Hippocampal formation (tissue), 2 donors: ENCODE data around the gene SLX4IP.

Experiments used
- DNase-seq, 2 donors: peaks; one replicate each; lab custom pipeline; 2025; lab: John Stamatoyannopoulos, UW

SLX4IP gene

DNA sequence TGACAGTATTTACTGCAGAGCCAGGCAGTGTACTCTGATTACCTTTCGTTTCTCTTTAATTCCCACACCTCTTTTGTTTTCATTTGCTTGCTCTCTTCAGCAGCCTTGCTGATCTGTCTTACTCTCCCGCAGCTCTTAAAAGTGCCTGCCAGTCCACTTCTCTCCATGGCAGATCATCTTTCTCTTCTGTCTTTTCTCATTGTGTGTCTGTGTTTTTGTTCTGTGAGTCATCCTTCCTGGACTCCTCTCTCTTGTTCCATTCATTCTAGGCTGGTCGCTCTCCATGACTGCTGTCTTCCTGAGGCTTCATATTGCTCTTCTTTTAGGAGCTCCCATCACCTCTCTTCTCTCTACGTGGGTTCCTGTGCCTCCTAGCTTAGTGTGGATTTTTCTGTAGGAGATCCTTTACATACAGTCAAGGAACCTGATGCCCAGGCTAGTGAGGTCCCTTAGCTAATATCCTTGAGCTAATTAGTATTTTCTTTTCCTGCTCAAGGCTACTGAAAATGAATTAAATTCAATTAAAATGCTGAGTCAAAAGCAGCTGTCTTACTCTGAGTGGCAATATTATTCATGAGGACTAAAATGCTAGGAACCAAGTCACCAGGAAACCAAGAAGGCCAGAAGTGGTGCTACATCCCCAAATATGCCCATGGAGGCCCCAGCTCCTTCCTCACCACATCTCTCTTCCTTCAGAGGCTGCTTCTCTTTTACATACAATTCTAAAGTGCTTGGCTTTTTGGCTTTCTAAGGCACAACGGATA, 86.1 kb downstream of the SLX4IP start:
- DNase-seq, result no peak

DNA sequence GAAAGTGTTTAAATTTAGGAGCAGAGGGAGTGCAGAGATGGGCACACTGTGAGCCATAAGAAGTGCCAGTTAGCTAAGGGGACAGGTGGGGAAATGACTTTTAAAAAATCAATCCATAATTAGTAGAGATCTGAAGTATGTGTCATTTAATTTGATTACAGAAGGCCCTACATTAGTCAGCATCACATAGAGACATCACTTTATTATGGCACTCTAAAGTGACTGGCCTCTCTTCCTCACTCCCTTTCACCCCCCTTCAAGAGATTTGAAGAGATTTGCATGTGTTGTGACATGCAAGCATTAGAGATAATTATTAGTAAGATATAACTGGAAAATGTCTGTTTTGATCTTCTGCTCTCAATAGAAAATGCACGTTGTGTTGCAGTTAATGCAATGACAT, 86.7 kb downstream of the SLX4IP start:
- DNase-seq, result no peak

DNA sequence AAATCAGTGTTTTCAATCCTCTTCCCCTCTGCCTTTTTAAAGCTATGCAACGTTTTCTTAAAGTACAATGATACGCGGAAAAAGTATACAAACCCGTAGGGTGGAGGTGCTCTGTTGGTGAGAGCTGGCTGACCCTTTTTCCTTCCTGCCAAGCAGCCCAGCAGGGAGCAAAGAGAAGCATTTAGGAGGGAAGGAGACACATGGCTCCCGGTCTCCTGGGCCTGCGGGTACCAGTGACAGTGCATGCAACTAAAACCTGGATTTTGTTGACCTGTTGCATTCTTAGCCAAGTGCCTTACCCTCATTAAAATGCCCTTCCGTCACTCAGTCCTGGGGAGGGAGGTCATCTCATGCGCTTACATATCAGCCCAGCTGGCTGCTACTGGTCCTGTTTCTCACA, 87.2 kb downstream of the SLX4IP start:
- DNase-seq, result no peak

DNA sequence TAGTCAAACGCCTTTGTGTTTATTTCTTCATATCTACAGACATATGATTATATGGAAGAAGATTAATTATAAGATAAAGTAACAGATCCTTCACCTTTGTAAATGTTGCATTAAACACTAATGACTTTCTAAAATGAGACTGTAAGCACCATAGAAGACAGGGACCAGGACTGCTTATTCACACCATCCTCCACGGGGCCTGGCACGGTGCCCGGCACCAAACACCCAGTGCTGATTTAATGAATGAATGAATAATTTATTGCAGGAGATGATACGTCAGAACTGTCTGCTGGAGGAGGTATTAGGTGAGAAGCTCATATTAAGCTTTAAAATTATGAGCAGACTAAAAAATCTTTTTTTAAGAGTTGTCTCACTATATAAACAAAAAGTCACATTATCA, 88.3 kb downstream of the SLX4IP start:
- DNase-seq, result no peak

DNA sequence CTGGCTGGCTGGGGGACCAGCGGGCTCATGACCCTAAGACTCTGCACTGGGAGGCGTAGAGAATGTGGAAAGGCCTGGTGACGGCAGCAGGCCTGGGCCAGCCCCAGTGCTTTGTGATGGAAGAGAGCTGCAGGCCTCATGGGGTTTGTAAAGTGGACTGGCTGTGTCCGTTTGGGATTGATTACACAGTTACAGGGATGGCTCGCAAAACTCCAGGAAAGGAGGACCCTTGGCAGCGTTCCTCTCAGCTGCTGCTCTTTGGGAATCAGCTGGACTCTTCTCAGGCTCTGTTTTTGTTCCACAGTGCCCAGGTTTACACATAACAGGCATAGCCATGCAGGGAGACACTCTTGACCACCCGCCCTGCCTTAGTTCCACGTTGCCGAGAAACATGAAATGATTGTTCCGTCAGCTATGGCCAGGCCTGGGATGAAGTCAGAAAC, 89.0 kb downstream of the SLX4IP start:
- no peak for DNase-seq

DNA sequence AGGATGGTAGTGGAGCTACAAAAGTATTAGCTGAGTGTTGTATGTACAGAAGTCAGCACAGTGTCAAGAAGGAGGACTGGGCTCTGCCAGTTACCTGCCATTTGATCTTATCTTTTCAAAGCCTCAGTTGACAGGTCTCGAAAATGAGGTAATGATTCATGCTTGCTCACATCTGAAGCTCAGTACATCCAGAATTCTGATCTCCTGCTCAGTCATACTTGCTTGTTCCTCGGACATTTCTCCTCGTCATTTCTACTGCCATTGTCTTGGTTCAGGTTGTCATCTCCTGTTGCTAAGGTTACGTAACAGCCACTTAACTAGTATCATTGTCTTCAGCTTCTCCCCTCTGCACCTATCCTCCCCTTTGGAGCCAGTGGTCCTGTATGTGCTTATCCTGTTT, 89.5 kb downstream of the SLX4IP start:
- DNase-seq, result no peak

DNA sequence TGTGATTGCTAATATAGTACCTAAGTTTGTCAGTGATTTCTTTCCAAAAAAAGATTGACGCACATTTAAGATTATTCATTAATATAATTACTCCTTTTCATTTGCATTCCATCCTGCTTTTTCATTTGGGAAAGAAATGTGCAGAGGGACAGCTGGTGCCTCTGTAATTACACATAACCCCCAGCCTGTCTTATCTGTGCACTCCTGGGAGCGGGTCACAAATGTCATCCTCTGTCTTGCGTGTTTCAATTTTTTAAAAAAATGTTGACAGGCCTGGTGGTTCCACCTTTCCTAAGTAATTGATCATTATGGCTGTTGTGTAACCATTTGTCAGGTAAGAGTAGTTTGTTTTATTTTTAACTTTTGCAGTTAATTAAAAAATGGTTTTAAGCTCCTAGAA, 92.7 kb downstream of the SLX4IP start:
- no peak for DNase-seq

DNA sequence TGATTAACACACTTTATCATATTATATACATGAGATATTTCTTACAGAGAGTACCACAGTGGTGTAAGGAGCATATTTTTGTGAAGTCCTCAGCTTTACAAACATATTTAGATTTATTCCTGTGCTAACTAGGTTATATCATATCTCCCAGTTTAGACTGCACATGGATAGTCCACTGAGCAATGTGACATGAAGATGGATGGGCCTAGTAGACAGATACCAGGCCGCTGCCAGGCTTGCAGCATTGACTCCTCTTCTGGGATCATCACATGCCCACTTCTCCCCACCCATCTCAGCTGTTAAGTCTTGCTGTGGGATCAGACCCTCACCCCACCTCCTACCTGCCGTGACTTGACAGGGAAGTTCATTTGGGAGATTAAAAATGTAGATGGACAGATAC, 95.8 kb downstream of the SLX4IP start:
- no peak for DNase-seq

DNA sequence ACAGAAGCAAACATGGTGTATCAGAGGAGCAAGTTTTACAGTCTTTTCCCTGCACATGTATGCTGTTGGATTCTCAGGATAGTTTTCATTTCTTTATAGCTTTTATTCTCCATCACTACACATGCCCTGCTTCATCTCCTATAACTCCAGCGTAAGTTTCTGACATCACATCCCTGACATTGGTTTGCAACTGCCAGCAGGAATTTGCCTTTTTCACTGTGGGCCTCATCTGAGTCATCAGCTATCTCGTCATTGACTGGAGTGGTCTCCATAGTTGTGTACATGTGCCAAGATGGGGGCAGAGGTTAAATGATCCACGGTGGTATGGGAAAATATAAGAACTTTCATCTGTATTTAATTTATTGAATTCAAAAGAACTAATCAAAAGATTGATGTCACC, 96.7 kb downstream of the SLX4IP start:
- no peak for DNase-seq

DNA sequence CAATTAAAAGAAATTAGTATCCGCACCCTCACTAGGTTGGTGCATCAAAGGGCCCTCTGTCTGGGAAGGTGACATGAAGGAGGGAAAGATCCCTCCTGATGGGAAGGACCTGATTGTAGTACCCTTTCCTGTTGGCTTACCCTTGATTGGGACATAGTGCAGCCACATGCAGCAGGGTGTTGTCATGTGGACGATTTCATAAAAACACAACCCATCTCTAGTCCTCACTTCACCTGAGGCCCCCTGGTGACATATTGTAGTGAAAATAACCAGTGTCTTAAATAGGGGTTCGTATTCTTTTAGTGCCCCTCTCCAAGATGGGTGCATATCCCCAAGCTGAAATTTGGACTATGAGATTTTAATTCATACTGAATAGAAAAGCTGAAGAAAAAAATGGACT, 97.3 kb downstream of the SLX4IP start:
- DNase-seq, result no peak

DNA sequence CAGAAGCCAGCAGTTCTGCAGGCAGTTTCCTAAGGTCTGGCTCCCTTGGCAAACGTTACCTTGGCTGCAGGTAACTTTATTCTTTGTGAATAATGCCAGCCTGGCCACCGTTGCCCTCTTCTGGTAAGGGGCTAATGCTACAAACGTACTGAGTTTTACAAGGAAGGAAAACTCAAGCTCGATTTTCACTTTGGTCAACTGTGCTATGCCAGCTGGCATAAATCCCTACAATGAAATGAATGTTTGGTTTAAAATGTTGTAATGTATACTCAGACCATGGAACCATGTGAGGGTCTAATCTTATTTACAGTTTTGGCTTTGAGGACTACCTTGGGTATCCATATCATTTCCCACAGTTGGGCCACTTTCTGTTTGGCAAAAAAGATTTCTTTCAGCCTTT, 101.4 kb downstream of the SLX4IP start:
- no peak for DNase-seq

DNA sequence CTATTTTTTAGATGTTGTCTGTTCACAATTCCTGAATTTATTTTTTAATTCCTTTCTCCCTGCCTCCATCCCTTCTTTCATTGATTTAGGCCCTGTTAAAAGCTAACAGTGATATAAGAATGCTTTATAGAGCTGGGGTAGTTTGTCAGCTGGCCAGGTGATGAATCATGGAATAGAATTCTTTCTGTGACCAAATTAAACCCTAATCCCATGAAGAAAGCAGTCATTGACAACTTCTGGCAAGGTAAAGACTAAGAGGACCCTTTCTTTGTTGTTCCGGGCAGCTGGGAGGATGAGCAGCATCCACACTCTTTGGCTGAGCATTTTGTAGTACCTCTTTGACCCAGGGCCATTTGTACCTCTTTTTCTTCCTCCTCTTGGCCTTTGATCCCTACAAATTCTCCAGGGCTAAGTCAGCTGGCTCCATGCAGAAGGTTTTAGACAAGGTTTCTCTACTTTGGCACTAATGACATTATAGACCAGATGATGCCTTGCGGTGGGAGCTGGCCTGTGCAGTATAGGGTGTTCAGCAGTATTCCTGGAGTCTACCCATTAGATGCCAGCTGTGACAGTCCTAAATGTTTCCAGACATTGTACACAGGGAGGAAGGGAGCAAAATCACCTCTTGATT, 102.9 kb downstream of the SLX4IP start:
- DNase-seq, result no peak

DNA sequence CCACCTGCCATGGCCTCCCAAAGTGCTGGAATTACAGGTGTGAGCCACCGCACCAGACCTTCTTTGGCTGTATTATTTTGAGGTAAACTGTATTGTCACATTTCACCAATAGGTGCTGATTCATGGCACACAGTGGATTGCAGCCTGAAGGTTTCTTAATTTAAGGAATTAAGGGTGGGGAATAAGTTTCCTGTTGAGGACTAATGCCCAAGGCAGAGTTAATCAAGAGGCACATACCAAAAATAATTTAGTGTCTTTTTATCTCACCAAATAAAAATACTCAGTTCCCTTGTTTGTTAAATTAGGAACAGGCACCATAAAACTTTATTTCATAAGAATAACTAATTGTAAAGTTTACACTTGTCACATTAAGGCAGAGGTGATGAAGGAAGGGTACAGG, 103.7 kb downstream of the SLX4IP start:
- DNase-seq, result no peak

DNA sequence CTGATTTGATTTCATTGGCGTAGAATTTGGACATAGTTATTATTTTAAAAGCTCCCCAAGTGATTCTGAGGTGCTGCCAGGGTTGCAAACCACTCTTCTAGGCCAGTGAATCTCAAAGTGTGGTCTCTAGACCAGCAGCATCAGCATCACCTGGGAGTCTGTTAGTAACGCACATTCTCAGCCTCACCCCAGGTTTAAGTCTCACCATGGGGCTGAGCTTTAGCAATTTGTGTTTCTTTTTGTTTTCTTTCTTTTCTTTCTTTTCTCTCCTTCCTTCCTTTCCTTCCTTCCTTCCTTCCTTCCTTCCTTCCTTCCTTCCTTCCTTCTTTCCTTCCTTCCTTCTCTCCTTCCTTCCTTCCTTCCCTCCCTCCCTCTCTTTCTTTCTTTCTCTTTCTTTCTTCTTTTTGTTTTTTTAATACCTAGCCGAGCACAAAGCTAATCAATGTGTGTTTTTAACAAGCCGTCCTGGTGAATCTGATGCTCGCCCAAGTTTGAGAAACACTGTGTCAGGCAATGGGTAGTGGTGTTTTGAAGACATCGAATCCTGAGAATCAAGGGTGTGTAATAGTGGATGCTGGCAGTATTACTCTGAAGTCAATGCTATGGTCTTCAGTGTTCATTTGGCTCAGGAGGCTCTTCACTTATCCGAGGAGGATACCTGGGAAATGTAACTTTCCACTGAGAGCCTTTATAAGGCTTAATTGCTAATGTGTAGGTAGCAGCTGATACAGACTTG, 104.9 kb downstream of the SLX4IP start:
- no peak for DNase-seq

DNA sequence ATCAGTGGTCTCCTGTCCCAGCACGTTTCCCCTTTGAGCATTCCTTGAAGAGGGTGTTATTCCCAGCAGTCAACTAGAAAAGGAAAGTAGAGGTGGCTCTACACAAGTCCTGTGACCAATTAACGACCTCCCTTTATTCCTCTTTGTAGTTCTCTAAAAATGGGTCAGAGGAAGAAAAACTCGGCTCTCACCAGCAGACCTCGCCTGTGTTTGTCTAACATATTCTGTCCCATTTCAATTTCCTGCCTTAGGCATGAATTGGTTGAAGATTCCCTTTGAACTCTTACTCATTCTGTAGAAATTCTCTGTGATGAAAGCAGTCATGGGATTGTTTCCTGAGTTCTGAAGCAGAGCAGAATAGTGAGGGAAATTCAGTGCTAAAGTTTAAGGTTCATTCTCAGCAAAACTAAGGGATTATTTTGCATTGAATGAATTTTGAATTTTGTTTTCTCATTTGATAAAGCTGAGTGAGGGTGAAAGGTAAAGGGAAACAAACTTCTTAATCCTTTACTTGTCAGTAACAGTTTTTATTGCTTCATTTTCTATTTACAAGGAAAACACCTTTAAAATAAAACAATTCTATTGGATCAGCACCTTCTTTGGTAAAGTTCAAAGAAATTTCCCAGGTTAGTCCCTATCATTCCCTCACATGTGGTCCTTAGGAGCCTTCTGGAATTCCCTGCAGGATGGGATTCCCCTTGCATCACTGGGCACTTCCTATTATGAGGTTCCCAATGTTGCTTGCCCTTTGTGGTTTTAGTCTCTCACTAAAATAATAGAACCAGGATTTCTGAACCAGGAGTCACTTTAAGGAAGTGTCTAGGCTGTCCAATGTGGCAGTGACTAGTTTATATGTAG, 105.8 kb downstream of the SLX4IP start:
- DNase-seq, result no peak

DNA sequence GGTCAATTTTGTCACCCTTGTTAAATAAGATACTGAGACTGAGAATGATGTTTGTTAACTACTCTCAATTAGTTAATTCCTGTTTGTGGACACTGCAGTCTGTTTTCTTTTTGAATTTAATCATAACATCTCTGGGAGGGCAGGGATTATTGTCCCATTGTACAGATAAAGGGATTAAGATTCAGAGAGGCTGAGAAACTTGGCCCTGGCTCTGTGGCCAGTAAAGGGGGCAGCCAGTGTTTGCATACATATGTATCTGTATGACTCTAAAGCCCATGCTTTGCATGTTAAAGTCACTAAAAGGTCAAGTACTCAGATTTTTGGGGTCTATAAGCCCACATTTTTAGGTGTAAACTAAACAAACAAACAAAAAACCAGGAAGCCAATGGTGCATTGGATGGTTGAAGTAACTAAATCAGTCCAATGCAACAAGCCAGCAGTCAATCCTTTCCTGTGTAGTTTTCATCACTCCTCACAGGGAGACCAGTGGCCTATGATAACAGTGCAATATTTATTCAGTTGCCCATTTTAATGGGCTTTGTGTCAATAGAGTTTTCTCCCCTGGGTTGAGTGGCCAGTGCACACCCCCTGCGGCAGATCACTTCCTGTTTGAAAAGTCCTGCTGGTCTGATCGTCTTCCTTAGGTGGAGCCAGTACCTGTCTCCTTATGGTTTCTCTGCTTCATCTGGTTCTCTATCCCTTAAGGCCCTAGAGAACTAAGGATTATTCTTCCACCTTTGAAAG, 106.7 kb downstream of the SLX4IP start:
- DNase-seq, result no peak

DNA sequence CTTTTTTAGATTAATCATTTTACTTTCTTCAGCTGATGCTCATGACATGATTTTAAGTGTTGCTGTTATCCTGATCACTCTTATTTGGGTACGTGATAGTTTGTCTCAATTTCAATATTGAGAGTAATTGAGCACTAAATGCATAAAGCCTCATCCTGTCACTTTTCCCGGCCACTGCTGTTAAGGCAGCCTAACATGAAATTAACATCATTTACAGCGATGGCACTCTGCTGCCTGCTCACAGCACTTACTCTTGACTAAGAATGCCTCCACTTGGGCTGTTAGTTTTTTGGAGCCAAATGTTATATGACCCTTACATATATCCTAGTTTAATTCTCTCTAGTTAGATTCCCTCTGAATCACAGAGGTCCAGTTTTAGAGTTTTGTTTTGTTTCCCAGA, 107.3 kb downstream of the SLX4IP start:
- no peak for DNase-seq

DNA sequence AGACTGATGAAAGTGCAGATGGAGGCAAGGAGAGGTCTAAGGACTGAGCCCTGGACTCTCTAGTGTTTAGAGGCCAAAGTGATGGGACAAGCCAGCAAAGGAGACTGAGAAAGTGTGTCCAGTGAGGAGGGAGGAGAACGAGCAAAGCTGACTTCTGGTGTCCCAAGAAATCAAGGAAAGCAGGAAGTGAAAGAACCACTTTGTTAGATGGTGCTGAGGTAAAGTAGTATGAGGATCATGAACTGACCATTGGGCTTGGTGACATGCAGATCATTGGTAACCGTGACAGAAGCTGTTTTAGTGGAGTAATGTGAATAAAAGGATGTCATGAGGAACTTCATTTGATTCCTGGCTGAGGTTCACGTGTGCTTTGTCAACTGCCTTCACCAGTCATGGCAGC, 108.4 kb downstream of the SLX4IP start:
- DNase-seq, result no peak

DNA sequence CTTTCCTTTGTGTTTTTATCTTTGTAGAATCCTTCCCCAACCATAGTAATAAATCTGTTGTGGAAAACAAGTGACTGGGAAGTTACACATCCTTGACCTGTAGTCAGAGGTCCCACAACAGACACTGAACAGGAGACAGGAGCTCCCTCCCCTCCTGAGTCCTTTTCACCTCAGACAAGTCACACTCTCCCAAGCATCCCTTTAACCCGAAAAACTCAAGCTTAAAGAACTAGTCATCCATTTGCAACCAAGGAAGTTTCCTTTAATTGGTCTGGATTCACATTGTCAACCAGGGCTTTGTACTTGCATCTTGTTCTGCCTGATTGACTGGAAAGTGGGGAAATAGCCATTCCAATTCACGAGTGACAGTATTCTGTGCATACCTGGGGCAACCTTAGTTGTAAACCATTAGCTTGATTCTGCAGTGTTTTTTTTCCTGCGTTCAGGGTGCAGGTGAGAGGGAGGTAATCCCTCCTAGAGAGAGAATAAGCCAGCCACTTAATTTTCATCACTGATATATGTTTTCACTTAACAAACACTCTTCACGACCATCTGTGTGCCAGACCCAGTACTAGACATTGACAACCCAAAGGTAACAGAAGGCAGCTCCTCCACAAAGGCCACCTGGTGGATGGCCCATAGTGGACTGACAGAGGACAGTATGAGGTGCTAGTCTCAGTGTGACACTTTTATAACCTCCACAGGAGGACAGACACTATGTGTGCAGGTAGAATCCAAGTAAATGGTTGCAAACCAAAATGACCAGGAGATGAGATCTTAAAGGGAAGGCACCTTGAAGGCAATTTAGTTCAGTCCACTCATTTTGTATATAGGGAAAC, 112.4 kb downstream of the SLX4IP start:
- DNase-seq, result no peak

DNA sequence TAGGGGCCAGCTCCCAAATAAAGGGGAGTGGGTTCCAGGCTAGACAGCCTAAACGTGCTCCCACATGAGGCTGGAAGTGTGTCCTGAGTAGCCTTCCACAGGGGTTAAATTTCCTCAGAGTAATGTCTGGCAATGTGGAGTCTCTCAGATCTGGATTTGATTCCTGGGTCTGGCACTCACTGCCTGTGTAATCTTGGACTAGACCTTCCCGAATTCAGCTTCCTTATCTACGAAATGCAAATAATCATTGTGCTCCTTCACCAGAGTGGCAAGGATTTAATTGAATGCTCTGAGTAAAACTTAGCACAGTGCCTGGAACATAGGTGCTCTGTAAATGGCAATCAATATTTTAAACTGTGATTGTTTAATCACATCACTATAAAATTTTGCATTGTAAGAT, 114.4 kb downstream of the SLX4IP start:
- DNase-seq, result no peak
